RWPE2 (cell line): ENCODE measurements around the gene LYPD3.

Experiments used
- ATAC-seq: fragments of 200-7000 bp; cut with Tn5 transposase; 3 replicates; pipeline ENCODE4 v1.9.1; 2021; ENCODE audit warnings: low read depth
- DNase-seq: peaks from one replicate; pipeline ENCODE4 v3.0.0-alpha.2; 2020; ENCODE audit warnings: low spot score
- H3K27ac ChIP-seq: fragments of 450-650 bp; 2 replicates; pipeline ENCODE4 v1.5.1; 2017; ENCODE audit warnings: mild to moderate bottlenecking; ENCODE audit not compliant: poor library complexity, severe bottlenecking
- H3K27me3 ChIP-seq: fragments of 250-450 bp; sonication (Bioruptor Pico); 2 replicates; pipeline ENCODE4 v1.5.1; 2021; ENCODE audit warnings: mild to moderate bottlenecking, moderate library complexity; ENCODE audit not compliant: insufficient read depth, poor library complexity, severe bottlenecking
- H3K36me3 ChIP-seq: fragments of 250-450 bp; sonication (Bioruptor Pico); 2 replicates; pipeline ENCODE4 v1.5.1; 2020; ENCODE audit warnings: low read depth, mild to moderate bottlenecking, moderate library complexity
- H3K4me1 ChIP-seq: fragments of 250-450 bp; sonication (Bioruptor Pico); 2 replicates; pipeline ENCODE4 v1.5.1; 2021; ENCODE audit warnings: mild to moderate bottlenecking, moderate library complexity; ENCODE audit not compliant: insufficient read depth, poor library complexity, severe bottlenecking
- H3K4me3 ChIP-seq: fragments of 250-450 bp; sonication (Bioruptor Pico); 2 replicates; pipeline ENCODE4 v1.5.1; 2021; ENCODE audit warnings: mild to moderate bottlenecking, moderate library complexity; ENCODE audit not compliant: severe bottlenecking
- H3K9me3 ChIP-seq: fragments of 250-450 bp; sonication (Bioruptor Pico); 2 replicates; pipeline ENCODE4 v1.5.1; 2021; ENCODE audit warnings: mild to moderate bottlenecking, moderate library complexity; ENCODE audit not compliant: severe bottlenecking
- TF ChIP-seq, protein P1 (sequence below): fragments of 450-650 bp; IDR thresholded peaks from one replicate; pipeline ENCODE4 v1.5.1; 2017; ENCODE audit warnings: mild to moderate bottlenecking, moderate library complexity; ENCODE audit not compliant: poor library complexity, severe bottlenecking

Gene LYPD3

GRCh38 chr19:43498233-43498842 lies 32.9 kb upstream of the LYPD3 start:
- no peaks in the 10 kb centered on the region for H3K9me3 ChIP-seq
- TF ChIP-seq, protein P1, sequence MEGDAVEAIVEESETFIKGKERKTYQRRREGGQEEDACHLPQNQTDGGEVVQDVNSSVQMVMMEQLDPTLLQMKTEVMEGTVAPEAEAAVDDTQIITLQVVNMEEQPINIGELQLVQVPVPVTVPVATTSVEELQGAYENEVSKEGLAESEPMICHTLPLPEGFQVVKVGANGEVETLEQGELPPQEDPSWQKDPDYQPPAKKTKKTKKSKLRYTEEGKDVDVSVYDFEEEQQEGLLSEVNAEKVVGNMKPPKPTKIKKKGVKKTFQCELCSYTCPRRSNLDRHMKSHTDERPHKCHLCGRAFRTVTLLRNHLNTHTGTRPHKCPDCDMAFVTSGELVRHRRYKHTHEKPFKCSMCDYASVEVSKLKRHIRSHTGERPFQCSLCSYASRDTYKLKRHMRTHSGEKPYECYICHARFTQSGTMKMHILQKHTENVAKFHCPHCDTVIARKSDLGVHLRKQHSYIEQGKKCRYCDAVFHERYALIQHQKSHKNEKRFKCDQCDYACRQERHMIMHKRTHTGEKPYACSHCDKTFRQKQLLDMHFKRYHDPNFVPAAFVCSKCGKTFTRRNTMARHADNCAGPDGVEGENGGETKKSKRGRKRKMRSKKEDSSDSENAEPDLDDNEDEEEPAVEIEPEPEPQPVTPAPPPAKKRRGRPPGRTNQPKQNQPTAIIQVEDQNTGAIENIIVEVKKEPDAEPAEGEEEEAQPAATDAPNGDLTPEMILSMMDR = no peak
- H3K4me1 ChIP-seq = no peaks in the 10 kb centered on the region
- DNase-seq (no peak), ATAC-seq (no peak)
- H3K27ac ChIP-seq = no peak overlapping the region
- H3K27me3 ChIP-seq = no peaks in the 10 kb centered on the region
- H3K36me3 ChIP-seq = peaks cover 7% of the 10 kb centered on the region; the same call in 1 of the 2 replicates
- no peak overlapping the region for H3K4me3 ChIP-seq

- ATAC-seq (no peak), DNase-seq (no peak)
- Histone ChIP-seq H3K36me3 (peaks cover 7% of the 10 kb centered on the region; the same call in 1 of the 2 replicates), H3K27me3 (no peaks in the 10 kb centered on the region), H3K4me1 (no peaks in the 10 kb centered on the region), H3K27ac (no peak overlapping the region), H3K4me3 (no peak overlapping the region), H3K9me3 (no peaks in the 10 kb centered on the region)
- TF ChIP-seq, protein P1 = no peak
Measured at GRCh38 chr19:43496960-43497359, 31.6 kb upstream of the LYPD3 start.

DNA sequence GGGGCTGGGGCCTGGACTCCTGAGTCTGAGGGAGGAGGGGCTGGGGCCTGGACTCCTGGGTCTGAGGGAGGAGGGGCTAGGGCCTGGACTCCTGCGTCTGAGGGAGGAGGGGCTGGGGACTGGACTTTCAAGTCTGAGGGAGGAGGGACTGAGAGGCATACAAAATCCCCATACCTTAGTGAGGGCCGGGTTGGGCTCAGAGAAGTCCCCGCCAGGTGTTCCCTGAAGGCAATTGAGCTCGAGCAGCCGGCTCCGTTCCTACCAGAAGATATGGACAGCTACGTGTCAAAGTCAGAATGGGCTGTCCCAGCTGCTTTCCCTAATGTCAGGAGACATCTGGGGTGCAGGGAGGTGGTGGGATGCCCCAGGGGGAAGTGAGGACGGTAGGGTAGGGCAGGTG lies 29.7 kb upstream of the LYPD3 start:
- Histone ChIP-seq H3K4me1 (no peaks in the 10 kb centered on the region), H3K9me3 (no peaks in the 10 kb centered on the region), H3K36me3 (0 out of 2 replicates have a peak, but pooled peaks cover 3% of the 10 kb centered on the region), H3K27me3 (no peaks in the 10 kb centered on the region), H3K27ac (no peak overlapping the region), H3K4me3 (no peak overlapping the region)
- TF ChIP-seq, protein P1 = no peak
- no peak for ATAC-seq
- no peak for DNase-seq

GRCh38 chr19:43490759-43491158 lies 25.4 kb upstream of the LYPD3 start:
- no peaks in the 10 kb centered on the region for H3K4me1 ChIP-seq
- no peak overlapping the region for H3K4me3 ChIP-seq
- no peak overlapping the region for H3K27ac ChIP-seq

More at GRCh38 chr19:43490759-43491158, 25.4 kb upstream of the LYPD3 start:
- TF ChIP-seq, protein P1 = no peak
- Histone ChIP-seq H3K27me3 (no peaks in the 10 kb centered on the region), H3K9me3 (no peaks in the 10 kb centered on the region), H3K36me3 (no peaks in the 10 kb centered on the region)
- no peak for DNase-seq
- ATAC-seq = no peak
